SIG-M5 treated with dmso at 0.1 percent for 504 hours (cell line): ENCODE results near the gene MAN1A1.
A peak's percentile ranks its signal among the peaks of the same experiment; 100 is the strongest.
"Not testable (repeated sequence)": the region's sequence is repeated elsewhere in the genome, so short reads cannot be mapped to it uniquely, and the experiment has no call there.

ENCODE experiments used
- DNase-seq: peaks from one replicate; lab custom pipeline; 2025; ENCODE audit not compliant: unreplicated experiment; lab: John Stamatoyannopoulos, UW

MAN1A1 gene

GRCh38 chr6:119349361-119350201, at the start of gene MAN1A1:
Gene MAN1A1 (minus strand): TSS chr6:119349761. CDS start chr6:119349065, 696 bp downstream.
- DNase-seq = peak; percentile 54

- DNase-seq = no peak
Observed at GRCh38 chr6:119395192-119395591, 45.6 kb upstream of the MAN1A1 start.

- DNase-seq = no peak
Observed at GRCh38 chr6:119390247-119390793, 40.8 kb upstream of the MAN1A1 start.

- no peak for DNase-seq
Observed at GRCh38 chr6:119385994-119386393, 36.4 kb upstream of the MAN1A1 start.

GRCh38 chr6:119384444-119384843, 34.9 kb upstream of the MAN1A1 start:
- no peak for DNase-seq

DNA sequence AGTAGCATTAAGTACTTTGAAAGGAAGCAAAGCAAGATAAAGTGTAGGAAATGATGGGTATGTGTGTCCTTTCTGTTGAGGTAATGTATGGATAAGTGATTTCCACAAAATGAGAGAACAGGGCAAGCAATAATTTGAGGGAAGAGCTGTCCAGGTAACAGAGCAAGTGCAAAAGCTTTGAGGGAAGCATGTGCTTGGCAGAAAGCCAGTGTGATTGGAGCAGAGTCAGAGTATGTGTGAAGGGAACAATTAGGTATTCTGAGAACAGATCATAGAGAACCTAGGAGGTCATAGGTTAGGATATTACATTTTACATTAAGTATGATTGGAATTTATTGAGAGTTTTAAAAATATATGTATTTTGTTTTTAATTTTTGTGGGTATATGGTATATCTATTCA, 30.2 kb upstream of the MAN1A1 start:
- DNase-seq = no peak

DNA sequence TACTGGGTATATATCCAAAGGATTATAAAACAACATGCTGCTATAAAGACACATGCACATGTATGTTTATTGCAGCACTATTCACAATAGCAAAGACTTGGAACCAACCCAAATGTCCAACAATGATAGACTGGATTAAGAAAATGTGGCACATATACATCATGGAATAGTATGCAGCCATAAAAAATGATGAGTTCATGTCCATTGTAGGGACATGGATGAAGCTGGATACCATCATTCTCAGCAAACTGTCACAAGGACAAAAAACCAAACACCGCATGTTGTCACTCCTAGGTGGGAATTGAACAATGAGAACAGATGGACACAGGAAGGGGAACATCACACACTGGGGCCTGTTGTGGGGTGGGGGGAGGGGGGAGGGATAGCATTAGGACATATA, 27.5 kb upstream of the MAN1A1 start:
- not testable (repeated sequence) for DNase-seq

DNA sequence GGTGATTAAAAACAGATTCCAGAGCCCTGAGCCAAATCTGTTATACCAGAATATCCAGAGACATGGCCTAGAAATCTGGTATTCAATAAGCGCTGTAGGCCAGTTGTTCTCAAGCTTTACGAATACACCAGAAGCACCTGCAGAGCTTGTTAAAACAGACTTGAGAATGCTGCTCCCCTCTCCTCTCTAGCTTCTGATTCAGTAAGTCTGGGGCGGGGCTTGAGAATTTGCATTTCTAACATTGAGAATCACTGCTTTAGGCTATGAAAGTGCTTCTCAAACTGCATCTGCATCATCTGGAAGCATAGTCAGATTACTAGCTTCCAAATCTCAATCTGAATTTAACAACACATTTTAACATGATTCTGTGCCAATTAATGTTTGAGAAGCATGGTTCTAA, 20.5 kb upstream of the MAN1A1 start:
- DNase-seq = no peak

- no peak for DNase-seq
Observed at GRCh38 chr6:119368921-119369320, 19.4 kb upstream of the MAN1A1 start.

DNA sequence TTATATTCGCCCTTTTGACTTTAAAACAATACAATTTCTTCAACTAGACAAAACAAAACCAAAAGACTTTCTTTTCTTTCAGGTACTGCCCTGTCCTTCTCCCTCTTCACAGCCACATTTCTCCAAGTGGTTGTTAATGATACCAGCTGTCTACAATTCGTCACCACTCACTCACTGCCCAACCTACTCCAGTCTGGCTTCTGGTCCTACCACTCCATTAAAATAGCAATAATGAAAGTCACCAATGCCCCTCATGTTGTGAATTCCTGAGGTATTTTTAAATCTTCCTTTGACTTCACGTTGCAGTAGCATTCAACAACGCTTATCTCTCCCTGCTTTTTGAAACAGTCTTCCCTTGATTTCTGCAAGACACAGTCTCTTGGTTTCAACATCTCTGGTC, 11.6 kb upstream of the MAN1A1 start:
- no peak for DNase-seq

- DNase-seq = no peak
Observed at GRCh38 chr6:119360262-119360915, 10.8 kb upstream of the MAN1A1 start.

GRCh38 chr6:119355890-119356289, 6.3 kb upstream of the MAN1A1 start:
- no peak for DNase-seq

GRCh38 chr6:119355157-119355556, 5.6 kb upstream of the MAN1A1 start:
- peak; percentile 62 for DNase-seq

- DNase-seq = no peak
Observed at GRCh38 chr6:119353696-119354095, 4.1 kb upstream of the MAN1A1 start.

GRCh38 chr6:119352001-119352400, 2.4 kb upstream of the MAN1A1 start:
- DNase-seq = no peak

DNA sequence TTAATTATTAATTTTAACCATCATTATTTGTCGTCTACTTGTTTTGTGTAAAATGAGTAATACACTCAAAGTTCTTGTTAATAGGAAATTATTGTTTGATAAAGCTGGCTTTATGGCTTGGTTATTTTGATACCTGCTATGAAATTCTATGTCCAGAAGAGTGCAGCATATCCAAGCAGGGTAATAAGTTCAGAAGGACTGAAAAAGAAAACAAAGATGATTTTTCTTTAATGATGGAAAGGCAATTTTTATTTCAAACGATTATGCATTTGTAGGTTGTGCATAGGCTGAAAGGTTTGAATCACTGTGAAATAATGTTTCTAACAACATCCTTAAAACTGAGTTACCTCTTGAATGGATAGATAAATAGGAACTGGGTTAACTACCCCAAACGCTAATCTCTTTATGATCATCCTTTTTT, 1.4 kb upstream of the MAN1A1 start:
- peak; percentile 4 for DNase-seq

DNA sequence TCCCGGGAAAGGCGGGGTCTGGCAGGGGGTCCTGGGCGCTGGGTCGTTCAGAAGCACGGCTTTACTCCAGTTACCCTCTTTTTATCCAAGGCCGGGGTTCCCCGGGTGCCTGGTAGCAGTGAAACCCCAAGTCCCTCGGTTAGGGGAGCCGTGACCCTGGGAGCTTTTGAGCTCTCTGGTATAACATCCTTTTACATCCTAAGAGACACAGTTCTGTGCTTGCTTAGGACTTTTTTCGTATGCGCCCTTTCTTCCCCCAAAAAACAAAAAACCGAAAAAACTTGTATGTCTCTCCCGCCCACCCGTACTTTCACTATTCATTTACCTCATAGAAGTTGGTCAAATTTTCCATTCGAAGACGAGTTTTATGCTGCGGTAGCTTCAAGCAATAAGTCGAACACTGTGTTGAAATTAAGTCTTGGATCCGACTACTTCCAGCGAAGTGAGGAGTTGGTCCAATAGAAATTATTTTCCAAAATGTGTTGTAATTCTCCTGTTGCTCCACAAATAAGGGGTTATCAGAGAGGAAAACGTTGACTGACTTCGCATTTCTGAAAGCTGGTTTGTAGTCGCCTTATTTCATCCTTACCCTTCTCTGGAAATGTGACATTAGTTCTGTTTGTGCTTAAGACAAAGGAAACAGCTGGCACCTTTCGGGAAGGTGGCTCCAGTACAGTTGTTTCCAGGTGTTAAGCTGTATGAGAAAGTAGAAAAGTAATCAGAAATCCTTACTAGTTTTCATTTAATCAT, 816 bp upstream of the MAN1A1 start:
- DNase-seq = peak; percentile 52

- DNase-seq = no peak
Observed at GRCh38 chr6:119348748-119349360, 707 bp downstream of the MAN1A1 start.

DNA sequence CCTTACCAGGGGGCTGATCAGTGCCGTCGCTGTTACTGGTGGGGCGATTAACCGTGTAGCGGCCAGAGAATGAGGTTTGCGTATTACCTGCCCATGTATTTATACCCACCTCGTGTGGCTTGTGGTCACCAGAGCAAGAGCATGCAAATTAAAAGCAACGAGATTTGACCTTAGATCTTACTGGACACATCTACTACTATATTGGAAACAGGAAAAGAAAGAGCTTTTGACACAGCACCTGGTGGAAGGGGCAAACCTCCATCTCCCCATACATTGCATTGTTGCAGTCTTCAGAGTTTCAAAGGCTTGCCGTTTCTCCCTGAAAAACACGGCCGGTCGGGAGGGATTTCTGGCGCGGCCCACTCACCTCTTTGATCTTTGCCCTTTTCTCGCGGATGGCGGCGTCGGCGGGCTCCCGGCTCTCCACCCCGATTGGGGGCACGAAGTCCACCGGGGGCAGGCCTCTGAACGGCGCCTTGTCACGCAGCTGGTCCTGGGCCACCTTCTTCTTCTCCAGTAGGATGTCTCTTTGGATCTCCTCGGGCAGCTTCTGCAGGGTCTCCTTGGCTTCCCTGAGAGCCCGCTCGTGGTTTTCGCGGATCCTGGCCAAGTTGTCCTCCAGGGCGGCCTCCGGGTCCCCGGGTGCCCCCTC, 1.3 kb downstream of the MAN1A1 start:
- no peak for DNase-seq

DNA sequence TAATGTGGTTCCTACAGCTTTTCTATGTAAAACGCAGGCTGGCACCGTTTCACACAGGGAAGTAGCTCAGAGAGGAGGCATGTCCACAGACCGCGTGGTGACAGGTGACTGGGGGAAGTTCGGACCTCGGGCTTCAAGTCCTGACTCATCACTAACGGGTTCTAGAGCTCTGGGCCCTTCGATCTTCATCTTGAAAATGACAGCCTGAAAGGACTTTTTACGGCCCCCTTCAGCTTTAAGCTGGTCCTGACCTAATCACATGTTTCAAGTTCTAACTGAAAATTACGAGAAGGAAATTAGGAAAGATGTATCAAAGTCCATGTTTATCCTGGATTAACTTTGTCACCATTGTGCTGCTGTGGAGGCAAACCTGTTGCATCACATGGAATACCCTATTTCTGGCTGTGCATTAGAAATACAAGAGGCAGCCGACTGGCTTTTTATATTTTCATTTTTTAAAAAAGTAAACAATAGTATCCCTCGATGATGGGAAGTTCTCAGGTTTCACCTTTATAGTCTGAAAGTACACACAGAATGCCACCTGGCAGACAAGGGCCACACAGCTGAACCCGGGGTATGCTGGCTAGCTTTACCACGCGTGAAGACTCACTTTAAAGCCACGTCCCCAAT, 2.0 kb downstream of the MAN1A1 start:
- peak; percentile 8 for DNase-seq
